Heart left ventricle (tissue), 16 donors: ENCODE results near the gene GPRC5A. TPM values are rescaled to one million over a fixed set of nuclear protein-coding genes. Genes with fewer than 3 reads are reported as not detected.
"Not testable (repeated sequence)": the region's sequence is repeated elsewhere in the genome, so short reads cannot be mapped to it uniquely, and the experiment has no call there.

Experiments used
- ATAC-seq, 4 donors: fragments of 200-7000 bp; cut with Tn5 transposase; one replicate each; pipeline ENCODE4 v1.9.1; 2020 to 2022; ENCODE audit warnings: moderate library complexity in 4 of 4, mild to moderate bottlenecking in 3 of 4, moderate number of reproducible peaks in 1 of 4
- DNase-seq, 5 donors: peaks; one replicate each; pipeline ENCODE4 v3.0.0-alpha.2; 2020
- H3K27ac ChIP-seq, 12 donors: fragments of 200-600 bp; sonication (generic) in 4 of 12; one replicate each; pipeline versions ENCODE4 v1.5.0 to v1.8.0; 2016 to 2022; ENCODE audit warnings: mild to moderate bottlenecking in 2 of 12
- H3K27me3 ChIP-seq, 9 donors: fragments of 200-600 bp; sonication (generic) in 2 of 9; one replicate each; pipeline versions ENCODE4 v1.5.1 to v1.8.0; 2016 to 2022; ENCODE audit warnings: mild to moderate bottlenecking in 3 of 9
- H3K36me3 ChIP-seq, 9 donors: fragments of 200-600 bp; sonication (generic) in 2 of 9; one replicate each; pipeline versions ENCODE4 v1.5.0 to v1.8.0; 2018 to 2022; ENCODE audit warnings: mild to moderate bottlenecking in 2 of 9
- H3K4me1 ChIP-seq, 12 donors: fragments of 200-600 bp; sonication (generic) in 4 of 12; one replicate each; pipeline versions ENCODE4 v1.5.0 to v1.8.0; 2016 to 2022; ENCODE audit warnings: mild to moderate bottlenecking in 3 of 12
- H3K4me3 ChIP-seq, 12 donors: fragments of 200-600 bp; sonication (generic) in 4 of 12; one replicate each; pipeline versions ENCODE4 v1.5.0 to v1.8.0; 2017 to 2022; ENCODE audit warnings: mild to moderate bottlenecking in 9 of 12, moderate library complexity in 4 of 12
- H3K9me3 ChIP-seq, 12 donors: fragments of 200-600 bp; sonication (generic) in 4 of 12; one replicate each; pipeline versions ENCODE4 v1.5.0 to v1.8.0; 2016 to 2022; ENCODE audit warnings: mild to moderate bottlenecking in 1 of 12
- POLR2A ChIP-seq, 2 donors: fragments of 450-650 bp; IDR thresholded peaks; one replicate each; pipeline ENCODE4 v1.6.1; 2017; ENCODE audit warnings: antibody characterized with exemption in 2 of 2, mild to moderate bottlenecking in 2 of 2, moderate library complexity in 2 of 2
- WGBS, 4 donors: extraction: QIAGEN DNeasy Blood & Tissue Kit in 2 of 4; methylation state at CpG; one replicate each; pipeline versions ENCODE4 v1.1.5 to v1.1.7; 2013 to 2018; 5-methylcytosine and 5-hydroxymethylcytosine counted together
- intact Hi-C, 10 donors: fragments of 100-400 bp; cut with DNase I; formaldehyde crosslinking; loops; one replicate each; pipeline versions ENCODE4 v1.11.1 to v1.14.2; 2022
- polyA plus RNA-seq, 2 donors: library from polyadenylated mRNA; stranded (reverse); fragments of 200-250 nt; gene quantifications; one replicate each; pipeline ENCODE4 v1.2.3, GENCODE V29; 2013
- total RNA-seq, 9 donors: library from RNA; depleted of rRNA in 2 of 9; stranded (reverse); fragments of >200 nt in 2 of 9; fragmentation: NEBNext Ultra II Directional in 3 of 9; extraction: Animal tissue kit (Norgen Biotek cat#: 25700) in 3 of 9; gene quantifications; one replicate each; pipeline versions ENCODE4 v1.1.0 to v1.2.4, GENCODE V29; 2016 to 2023
- TF ChIP-seq, protein P1 (sequence below), 12 donors: fragments of 200-600 bp; sonication (generic) in 4 of 12; IDR thresholded peaks; one replicate each; pipeline versions ENCODE4 v1.5.0 to v1.8.0; 2018 to 2022; ENCODE audit warnings: antibody characterized with exemption in 12 of 12, mild to moderate bottlenecking in 5 of 12
- donor health status: ischemic (EF 13 %, LVEDD 7.1; RV severe dilation, severe dysfunction).
- donor health status: healthy with polysubstance abuse.
- donor health status: DM: no; HTN: yes; CAD: no.
- donor health status: DM: no; HTN: no; CAD: no.
- donor health status: ischemic (EF 25% LVEDD 6.9; RV normal size, moderate dysfunction).
- donor health status: ischemic (EF 25% LVEDD 5.7; RV mildly dilated, moderate dysfunction).
- donor health status: healthy.
- donor health status: DM: yes; HTN: yes; CAD: no.
- donor health status: ischemic (EF 35%, LVEDD 5.7; RV mildly dilated, moderate dysfunction).
- donor health status: nonischemic (EF 11% LVEDD 7.7; RV severe dilation, severe dysfunction).
- donor health status: DM: yes; HTN: yes; CAD: no.
- donor health status: PGD.
- donor health status: ischemic (EF 29% LVEDD 5.4; RV normal size, mild dysfunction).
- donor health status: nonischemic (EF 23%, LVEDD 6.1; RV moderate dilation, normal function).

Gene GPRC5A
- total and polyA plus RNA-seq, 11 donors = 0.27 to 5.3 (median 1.2) TPM

DNA sequence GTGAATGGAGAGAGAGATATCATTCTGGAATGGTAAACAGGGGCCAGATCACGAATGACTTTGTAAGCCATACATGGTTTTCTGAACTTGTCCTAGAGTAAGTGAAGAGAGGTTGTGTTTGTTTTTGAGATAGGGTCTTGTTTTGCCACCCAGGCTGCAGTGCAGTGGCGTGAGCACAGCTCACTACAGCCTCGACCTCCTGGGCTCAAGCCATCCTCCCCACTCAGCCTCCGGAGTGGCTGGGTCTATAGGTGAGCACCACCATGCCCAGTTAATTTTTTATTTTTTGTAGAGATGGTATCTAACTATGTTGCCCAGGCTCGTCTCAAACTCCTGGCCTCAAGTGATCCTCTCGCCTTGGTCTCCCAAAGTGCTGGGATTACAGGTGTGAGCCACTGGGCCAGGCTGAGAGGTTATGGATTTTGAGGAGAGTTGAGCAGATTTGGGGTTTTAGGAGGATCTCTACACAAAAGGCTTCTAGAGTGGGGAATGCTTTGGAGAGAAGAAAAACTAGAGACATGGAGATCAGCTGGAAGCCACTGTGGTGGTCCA, 19.7 kb upstream of the GPRC5A start:
- WGBS, 4 donors = 92 to 97% (median 94%) methylated on average over 6 of the region's 6 CpGs
- ATAC-seq (no peak), DNase-seq (no peak)
- Histone ChIP-seq H3K36me3 (no peaks in the 10 kb centered on the region), H3K9me3 (no peaks in the 10 kb centered on the region), H3K27ac (no peak overlapping the region), H3K27me3 (no peaks in the 10 kb centered on the region), H3K4me1 (peaks cover 0 to 8% (median 0%) of the 10 kb centered on the region in 12 donors), H3K4me3 (no peak overlapping the region)
- intact Hi-C loops = no loop called here
- TF ChIP-seq POLR2A (IDR thresholded peaks at IDR 0.05) = no peak
- TF ChIP-seq, protein P1, sequence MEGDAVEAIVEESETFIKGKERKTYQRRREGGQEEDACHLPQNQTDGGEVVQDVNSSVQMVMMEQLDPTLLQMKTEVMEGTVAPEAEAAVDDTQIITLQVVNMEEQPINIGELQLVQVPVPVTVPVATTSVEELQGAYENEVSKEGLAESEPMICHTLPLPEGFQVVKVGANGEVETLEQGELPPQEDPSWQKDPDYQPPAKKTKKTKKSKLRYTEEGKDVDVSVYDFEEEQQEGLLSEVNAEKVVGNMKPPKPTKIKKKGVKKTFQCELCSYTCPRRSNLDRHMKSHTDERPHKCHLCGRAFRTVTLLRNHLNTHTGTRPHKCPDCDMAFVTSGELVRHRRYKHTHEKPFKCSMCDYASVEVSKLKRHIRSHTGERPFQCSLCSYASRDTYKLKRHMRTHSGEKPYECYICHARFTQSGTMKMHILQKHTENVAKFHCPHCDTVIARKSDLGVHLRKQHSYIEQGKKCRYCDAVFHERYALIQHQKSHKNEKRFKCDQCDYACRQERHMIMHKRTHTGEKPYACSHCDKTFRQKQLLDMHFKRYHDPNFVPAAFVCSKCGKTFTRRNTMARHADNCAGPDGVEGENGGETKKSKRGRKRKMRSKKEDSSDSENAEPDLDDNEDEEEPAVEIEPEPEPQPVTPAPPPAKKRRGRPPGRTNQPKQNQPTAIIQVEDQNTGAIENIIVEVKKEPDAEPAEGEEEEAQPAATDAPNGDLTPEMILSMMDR (IDR thresholded peaks at IDR 0.05) = no peak

DNA sequence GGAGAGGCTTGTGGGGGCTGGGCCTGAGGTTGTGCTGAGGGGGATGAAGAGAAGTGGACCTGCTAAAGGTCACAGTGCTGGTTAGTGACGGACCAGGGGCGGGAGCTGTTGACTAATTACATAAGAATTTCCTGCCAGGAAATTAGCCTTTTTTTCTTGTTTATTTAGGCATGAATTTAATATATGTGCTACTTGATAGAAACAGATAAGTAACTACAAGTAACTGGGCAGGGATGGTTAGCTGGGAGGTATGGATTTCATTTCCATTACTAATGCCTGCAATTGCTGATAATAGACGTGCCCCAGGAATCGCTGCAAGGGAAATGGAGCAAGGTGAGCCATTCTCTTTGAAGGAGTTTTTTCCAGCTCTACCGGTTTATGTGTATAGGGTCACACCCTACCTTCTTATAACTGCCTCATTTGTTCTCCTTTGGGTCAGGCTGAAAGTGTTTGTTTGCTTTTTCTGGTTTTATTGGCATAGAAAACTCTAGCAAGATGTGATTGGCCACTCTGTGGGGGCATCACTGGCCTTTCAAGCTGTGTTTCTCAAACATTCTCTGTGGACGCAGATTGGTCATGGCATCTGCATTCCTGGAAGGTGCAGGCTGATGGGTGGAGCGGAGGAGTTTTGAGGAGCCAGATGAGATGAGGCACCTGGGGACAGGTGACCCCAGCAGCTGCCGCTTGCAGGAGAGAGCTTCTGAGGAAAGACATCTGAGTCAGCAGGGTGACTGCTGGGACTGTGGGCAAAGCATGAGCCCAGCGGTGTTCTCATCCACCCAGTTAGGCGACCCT, 19.0 kb upstream of the GPRC5A start:
- intact Hi-C loops = no loop called here

DNA sequence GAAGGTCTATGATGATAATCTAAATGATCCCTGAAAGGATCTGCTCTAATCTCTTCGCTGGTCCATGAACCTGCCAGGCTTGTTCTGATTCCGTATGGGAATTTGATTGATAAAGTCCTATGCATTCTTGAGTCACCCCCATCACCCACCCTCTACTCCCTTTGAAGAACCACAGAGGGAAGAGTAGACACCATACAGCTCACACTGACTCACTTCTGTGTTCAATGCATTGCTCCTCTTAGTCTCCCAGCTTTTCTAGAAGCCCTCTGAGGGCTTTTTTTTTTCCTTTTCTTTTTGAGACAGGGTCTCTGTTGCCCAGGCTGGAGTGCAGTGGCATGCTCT, 18.5 kb upstream of the GPRC5A start:
- peaks cover 0 to 8% (median 0%) of the 10 kb centered on the region in 12 donors for H3K4me1 ChIP-seq
- DNase-seq = no peak
- no peaks in the 10 kb centered on the region for H3K27me3 ChIP-seq
- no peak for TF ChIP-seq POLR2A (IDR thresholded peaks at IDR 0.05)
- TF ChIP-seq, protein P1 (IDR thresholded peaks at IDR 0.05) = no peak
- 89 to 97% (median 95%) methylated on average over 2 of the region's 2 CpGs for WGBS, 4 donors
- no peaks in the 10 kb centered on the region for H3K9me3 ChIP-seq
- no peak for ATAC-seq
- H3K4me3 ChIP-seq = no peak overlapping the region
- intact Hi-C loops = no loop called here
- H3K36me3 ChIP-seq = no peaks in the 10 kb centered on the region
- H3K27ac ChIP-seq = no peak overlapping the region

More for the DNA sequence above, 19.0 kb upstream of the GPRC5A start:
- no peaks in the 10 kb centered on the region for H3K9me3 ChIP-seq
- no peak overlapping the region for H3K27ac ChIP-seq
- 73 to 80% (median 75%) methylated on average over 10 of the region's 10 CpGs for WGBS, 4 donors
- peaks cover 0 to 8% (median 0%) of the 10 kb centered on the region in 12 donors for H3K4me1 ChIP-seq
- no peaks in the 10 kb centered on the region for H3K36me3 ChIP-seq
- DNase-seq (no peak), ATAC-seq (no peak)
- TF ChIP-seq, protein P1 (IDR thresholded peaks at IDR 0.05) = no peak
- no peak for TF ChIP-seq POLR2A (IDR thresholded peaks at IDR 0.05)
- no peak overlapping the region for H3K4me3 ChIP-seq
- H3K27me3 ChIP-seq = no peaks in the 10 kb centered on the region

DNA sequence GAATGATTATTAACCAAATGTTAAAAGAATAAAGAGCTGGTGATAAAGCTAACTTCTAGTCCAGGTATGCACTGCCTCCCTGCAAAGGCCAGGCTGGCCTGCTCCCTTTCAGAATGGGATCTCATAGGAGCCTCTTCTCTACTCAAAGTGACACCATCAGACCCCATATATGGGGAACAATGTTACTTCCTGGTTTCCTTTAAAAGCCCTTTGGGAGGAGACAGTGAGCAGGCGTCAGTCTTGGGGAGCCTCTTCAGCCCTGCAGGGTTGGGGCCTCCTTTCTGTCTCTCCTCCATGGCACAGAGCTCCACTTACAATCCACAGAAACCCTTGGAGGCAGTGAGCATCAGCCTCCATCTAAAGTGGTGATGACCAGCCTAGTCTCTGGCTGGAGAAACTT, 17.3 kb upstream of the GPRC5A start:
- no peak for TF ChIP-seq POLR2A (IDR thresholded peaks at IDR 0.05)
- TF ChIP-seq, protein P1 (IDR thresholded peaks at IDR 0.05) = no peak
- Histone ChIP-seq H3K9me3 (no peaks in the 10 kb centered on the region), H3K27me3 (no peaks in the 10 kb centered on the region), H3K27ac (no peak overlapping the region), H3K4me1 (peaks cover 0 to 8% (median 0%) of the 10 kb centered on the region in 12 donors), H3K4me3 (no peak overlapping the region), H3K36me3 (no peaks in the 10 kb centered on the region)
- no peak for ATAC-seq
- WGBS, 4 donors = 68 to 83% (median 81%) methylated on average over 1 of the region's 1 CpG
- intact Hi-C loops = no loop called here
- no peak for DNase-seq

DNA sequence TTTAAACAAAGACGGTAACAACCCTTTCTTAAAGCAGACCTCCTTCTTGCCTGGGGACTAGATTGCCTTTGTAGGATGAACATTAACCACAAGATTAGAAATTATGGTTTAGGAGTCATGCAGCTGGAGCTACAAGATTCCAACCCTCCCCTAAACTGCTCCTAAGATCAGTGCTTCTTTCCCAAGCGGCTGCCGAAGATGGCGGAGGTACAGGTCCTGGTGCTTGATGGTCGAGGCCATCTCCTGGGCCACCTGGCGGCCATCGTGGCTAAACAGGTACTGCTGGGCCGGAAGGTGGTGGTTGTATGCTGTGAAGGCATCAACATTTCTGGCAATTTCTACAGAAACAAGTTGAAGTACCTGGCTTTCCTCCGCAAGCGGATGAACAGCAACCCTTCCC, 16.1 kb upstream of the GPRC5A start:
- H3K9me3 ChIP-seq, H3K4me1 ChIP-seq, H3K36me3 ChIP-seq, ATAC-seq, intact Hi-C loops, H3K4me3 ChIP-seq, H3K27ac ChIP-seq, DNase-seq, H3K27me3 ChIP-seq: not testable (repeated sequence)
- 95 to 98% (median 97%) methylated on average over 10 of the region's 10 CpGs for WGBS, 4 donors
